NCI-H82 treated with DMSO at 0.1 percent for 48 hours (cell line): ENCODE results near the gene LPIN1.
"Not testable (repeated sequence)": the region's sequence is repeated elsewhere in the genome, so short reads cannot be mapped to it uniquely, and the experiment has no call there.

Experiments used
- DNase-seq: peaks from one replicate; lab custom pipeline; 2025; ENCODE audit not compliant: unreplicated experiment; lab: John Stamatoyannopoulos, UW

The LPIN1 gene

DNA sequence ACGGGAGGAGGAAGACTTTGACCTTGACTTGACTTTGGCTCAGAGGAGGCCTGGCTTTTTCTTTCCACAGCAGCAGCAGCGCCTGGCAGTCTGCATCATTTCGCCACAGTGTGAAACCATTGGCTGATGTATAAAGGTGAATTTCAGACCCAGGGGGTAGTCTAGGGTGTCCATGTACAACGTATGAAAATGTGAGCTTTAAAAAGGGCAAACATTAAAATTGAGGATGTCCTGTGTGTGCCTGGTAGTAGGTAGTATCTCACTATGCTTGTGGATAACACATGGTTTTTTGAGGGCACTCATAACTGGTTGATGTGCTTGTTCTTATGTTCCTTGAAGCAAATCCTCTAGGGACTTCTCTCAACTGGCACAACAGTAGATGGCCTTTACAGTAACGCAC lies 86.1 kb downstream of the LPIN1 start:
- DNase-seq = no peak

DNA sequence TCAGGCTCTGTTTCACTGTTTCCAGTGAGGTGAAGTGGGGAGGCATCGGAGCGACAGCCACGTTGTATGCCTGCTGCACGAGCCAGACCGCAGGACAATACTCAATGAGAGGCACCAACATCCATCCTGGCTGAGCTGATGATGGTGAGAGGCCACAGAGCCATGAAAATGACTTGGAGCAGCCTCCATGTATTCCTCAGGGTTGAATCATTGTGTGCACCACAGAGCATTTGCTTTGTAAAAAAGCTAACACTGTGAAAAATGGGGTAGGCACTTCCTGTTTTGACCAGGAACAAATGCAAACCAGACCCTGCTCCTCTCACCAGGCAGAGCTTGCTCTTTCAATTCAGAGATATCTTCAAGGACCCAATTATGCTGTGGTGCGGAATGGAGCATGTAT lies 87.2 kb downstream of the LPIN1 start:
- no peak for DNase-seq

DNA sequence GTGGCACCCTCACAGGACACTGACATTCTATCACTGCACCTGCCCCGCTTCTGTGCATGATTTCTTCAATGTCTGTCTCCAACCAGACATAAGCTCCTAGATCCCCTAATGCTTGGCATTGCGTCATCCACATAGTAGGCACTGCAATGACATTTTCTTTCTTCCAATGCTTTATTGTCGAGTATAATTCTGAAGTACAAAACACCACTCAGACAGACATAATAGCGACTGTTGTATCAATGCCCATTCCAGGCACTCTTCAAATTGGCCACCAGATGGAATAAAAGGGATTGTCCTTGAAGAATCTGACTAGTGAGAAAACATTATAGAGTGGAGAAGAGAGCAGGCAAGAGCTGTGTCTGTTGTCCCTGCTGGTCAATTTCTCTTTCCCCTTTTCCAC lies 89.0 kb downstream of the LPIN1 start:
- DNase-seq = no peak

DNA sequence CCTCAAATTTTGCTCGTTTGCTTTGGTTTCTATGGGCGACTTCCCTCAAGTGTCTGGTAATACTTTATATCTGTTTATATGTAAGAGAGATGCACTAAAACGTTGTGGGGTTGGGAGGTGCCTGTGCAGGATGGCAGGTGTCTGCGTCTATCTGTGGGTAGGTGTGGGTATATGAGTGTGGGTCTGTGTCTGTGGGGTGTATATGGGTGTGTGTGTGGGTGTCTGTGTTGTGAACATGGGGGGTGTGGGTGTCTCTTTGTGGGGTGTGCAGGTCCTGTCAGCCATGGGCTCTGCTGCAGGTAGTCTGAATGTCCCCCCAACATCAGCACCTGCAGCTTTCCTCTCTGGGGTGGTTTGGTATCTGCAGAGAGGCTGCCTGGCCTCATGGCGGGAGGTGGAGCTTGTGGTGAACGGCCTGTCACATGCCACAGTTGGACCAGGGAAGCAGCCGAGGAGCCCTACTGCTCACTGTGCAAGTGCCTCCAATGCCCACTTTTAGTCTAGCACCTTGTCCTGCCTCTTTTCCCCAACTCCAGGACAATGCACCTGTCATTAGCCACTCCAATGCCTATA lies 90.3 kb downstream of the LPIN1 start:
- DNase-seq = no peak

DNA sequence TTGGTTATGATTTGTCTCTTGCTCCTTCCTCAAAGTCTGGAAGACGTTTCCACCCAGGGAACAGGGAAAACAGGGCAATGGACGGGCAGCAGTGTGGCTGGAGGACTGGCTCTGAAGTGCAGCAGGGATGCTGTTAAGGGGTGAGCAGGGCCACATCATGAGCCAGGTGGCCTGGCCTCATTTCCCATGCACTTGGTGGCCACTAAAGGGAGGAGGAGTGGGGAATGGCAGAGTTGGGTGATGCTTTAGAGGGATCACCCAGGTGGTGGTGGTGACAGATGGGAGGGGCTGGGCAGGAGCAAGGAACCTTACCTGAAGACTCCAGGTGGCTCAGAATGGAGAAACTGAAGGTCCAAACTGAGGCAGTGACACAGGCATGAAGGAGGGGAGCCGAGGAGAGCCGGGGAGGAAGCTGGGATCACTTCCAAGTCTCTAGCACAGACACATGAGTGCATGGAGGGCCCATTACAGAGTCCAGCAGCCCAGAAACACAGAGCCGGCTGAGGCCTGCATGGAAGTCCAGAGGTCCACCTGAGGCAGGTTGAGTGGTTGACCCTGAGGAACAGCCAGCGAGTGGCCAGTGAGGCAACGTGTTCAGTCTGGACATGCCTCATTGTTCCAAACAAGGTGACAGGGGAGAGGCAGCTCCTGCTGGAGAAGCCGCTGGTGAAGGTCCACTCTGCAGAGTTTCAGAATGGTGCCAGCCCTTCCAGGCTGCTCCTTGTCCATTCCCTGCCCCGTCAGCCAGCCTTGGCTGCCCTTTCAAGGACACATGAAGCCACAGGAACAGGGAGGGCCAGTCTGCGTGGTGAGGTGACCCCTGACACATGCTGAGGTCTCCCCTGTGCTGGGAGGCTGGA lies 91.7 kb downstream of the LPIN1 start:
- DNase-seq = no peak

DNA sequence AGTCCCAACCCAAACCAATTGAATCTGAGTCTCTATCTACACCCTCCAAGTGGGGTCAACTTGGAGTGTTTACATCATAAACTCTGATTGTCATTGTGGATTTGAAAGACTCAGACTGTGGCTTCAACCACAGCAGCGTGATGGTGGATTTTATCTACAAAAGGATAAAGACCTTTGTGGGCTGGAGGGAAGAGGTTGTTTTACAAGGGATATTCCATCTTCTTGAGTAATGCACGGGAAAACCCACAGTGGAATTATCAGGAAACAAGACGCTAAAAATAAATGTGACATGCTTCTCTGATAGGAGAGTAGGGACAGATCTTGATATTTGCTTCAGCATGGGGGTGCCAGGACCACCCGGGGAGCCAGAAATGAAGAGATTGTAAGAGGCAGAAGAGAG lies 93.5 kb downstream of the LPIN1 start:
- DNase-seq = no peak

DNA sequence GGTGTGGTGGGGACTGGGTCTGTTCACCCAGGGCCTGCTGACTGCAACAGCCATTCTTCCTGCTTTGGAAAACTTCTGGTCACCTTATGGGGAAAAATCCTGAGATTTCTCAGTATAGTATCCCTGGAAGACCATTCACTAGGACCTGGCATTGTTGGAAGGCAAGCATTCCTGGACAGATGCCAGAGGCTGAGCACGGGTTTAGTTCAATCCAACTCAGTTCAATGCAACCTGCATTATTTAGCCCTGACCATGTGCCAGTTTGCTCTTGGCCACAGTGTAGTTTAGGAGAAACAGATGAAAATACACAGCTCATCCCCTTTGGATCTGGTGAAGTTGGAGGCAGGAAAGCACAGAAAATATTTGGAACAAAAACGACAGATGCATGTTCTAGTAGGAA lies 95.9 kb downstream of the LPIN1 start:
- no peak for DNase-seq

DNA sequence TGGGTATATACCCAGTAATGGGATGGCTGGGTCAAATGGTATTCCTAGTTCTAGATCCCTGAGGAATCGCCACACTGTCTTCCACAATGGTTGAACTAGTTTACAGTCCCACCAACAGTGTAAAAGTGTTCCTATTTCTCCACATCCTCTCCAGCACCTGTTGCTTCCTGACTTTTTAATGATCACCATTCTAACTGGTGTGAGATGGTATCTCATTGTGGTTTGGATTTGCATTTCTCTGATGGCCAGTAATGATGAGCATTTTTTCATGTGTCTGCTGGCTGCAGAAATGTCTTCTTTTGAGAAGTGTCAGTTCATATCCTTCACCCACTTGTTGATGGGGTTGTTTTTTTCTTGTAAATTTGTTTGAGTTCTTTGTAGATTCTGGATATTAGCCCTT lies 98.4 kb downstream of the LPIN1 start:
- not testable (repeated sequence) for DNase-seq

DNA sequence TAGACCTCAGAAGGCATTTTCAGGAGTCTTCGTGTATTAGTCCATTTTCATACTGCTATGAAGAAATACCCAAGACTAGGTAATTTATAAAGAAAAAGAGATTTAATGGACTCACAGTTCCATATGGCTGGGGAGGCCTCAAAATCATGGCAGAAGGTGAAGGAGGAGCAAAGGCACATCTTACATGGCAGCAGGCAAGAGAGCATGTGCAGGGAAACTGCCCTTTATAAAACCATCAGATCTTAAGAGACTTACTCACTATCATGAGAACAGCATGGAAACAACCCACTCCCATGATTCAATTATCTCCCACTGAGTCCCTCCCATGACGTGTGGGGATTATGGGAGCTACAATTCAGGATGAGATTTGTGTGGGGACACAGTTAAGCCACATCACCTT lies 101.5 kb downstream of the LPIN1 start:
- not testable (repeated sequence) for DNase-seq

DNA sequence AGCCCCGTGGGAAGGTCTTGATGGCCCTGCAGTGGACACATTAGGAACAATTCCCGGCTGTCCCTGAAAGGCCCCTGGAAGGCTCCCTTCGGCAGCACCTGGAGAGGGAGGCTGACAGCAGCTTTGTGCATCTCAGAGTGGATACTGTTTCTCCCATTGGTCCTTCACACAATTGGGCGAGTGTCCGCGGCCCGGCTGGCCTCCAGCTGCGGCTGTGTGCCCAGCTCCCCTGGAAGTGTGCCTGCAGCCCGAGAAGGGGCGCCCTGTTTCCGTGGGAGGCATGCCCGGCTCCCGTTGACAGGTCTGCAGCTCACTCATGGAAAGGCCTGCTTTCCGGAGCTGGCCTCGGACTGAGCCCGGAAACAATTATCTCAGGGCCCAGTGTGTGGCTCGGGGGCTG lies 103.7 kb downstream of the LPIN1 start:
- no peak for DNase-seq

DNA sequence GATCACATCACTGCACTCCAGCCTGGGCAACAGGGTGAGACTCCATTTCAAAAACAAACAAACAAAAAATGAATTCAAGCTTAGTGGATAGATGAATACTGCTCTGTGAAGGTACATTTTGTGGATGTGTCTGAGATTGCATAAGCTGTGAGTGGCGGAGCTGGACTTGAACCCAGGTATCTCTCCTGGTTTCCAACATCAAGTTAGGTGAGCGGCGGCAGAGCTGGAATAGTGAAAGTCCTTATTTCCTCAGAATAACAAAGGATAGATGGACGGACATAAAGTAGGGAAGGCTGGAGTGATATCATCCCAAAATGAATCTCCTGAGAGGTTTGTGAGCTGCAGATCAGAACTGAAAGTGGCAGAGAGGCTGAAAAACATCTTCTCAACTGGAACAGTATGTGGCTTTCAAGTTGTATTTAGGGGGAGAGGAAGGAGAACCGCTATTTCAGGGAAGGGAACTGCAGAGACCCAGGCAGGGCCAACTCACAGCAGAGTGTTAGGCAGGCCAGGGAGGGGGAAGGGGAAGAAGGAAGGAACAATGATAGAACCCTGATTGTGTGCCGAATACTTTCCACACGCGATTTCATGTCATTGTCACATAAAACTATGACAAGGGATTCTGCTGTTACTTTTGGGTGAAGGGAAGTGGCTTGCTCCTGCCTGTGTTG lies 106.2 kb downstream of the LPIN1 start:
- no peak for DNase-seq

DNA sequence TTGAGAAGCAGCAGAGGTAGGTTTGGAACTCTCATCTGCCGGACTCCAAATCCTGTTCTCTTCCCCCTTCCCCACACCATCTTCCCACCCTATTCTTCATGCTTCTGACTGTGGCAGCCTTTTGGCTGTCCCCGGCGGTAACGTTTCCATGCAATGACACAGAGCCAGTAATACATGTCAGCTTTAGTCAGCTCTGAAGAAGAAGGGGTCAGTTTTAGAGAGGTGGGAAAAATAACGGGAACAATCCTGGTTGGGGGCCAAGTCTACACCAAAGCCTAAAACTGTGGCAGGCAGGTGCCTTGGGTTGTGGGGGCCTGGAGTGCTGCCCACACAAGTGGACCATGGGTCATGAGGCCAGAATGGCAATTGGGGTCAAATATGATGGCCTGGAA lies 106.8 kb downstream of the LPIN1 start:
- DNase-seq = no peak

DNA sequence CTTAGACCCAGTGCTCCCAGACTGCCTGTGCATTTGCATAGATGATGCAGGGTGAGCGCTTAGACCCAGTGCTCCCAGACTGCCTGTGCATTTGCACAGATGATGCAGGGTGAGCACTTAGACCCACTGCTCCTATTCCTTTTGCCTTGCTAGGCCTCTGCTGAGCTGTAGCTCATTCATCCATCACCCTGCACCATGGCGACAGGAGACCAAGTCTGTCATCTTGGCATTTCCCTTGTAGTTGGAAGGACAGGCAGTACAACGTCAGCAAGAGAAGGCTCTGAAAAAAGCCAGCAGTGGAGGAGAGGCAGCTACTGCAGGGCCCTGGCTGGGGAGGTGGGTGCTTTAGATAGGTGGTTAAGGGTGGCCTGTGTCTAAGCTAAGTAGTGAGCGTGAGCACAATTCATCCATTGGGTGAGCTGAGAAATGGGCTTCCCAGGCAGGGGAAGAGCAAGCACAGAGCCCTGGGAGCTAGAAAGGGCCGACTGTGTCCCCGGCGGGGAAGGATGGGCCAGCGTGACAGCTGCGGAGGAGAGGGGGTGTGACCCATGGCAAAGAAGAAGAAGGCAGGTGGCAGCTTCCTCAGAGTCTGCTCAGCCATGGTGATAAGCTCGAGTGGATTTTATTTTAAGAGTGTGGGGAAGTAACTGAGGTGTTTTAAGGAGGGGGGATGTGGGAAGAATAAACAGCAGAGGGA lies 108.8 kb downstream of the LPIN1 start:
- DNase-seq = no peak

DNA sequence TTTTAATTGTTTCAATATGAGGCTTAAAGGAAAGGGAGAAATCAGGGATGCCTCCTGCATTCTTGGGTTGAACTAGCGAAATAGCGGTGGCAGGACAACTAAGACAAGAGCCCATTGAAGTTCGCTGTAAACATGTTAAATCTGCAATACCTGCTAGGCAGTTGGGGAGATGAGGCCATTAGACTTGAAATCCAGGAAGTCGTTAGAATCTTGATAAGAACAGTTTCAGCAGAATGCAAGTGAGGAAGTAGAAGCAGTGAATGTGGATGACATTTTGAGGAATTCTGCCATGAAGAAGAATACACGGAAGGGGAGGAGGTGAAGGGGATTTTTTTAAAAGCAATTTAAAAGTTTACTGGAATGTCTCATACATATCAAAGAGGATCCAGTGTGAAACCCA lies 109.7 kb downstream of the LPIN1 start:
- no peak for DNase-seq

DNA sequence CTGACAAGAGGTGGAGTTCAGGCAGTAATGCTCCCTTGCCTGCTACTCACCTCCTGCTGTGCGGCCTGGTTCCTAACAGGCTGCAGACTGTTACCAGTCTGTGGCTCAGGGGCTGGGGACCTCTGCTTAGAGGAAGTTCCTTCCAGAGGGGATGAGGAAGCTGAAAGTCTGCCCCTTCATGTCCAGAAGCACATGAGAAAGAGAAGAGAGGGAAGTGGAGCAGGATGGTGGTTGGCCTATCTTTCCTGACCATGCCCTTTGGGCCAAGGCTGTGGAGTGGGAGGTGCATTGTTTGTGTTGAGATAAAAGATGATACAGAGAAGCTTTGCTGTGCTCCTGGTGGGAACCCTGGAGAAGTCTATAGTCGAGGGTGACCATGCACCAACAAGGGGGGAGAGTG lies 112.5 kb downstream of the LPIN1 start:
- DNase-seq = no peak

DNA sequence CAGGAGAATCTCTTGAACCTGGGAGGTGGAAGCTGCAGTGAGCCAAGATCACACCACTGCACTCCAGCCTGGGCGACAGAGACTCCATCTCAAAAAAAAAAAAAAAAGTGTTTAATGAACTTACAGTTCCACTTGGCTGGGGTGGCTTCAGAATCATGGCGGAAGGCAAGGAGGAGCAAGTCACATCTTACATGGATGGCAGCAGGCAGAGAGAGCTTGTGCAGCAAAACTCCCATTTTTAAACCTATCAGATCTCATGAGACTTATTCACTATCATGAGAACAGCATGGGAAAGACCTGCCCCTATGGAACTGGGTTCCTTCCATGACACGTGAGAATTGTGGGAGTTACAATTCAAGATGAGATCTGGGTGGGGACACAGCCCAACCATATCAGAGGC lies 113.5 kb downstream of the LPIN1 start:
- DNase-seq = not testable (repeated sequence)

DNA sequence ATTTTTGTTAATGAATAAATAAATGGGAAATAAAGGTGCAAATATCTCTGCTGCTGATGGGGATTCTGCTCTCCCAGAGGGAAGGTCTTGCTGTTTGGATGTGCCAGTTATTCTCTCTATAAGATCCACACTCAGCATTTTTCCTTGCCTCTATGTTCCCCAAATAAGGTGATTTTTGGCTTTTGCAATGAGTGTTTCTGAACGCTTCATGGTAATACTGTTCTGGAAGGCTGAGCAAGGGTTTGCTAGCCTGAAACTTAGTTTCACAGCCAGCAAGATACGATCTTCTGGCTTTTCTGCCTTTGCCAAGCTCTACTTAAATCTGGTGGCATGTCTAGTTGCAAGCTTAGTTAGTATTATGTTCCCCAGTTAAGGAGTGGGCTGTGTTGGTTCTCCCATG lies 114.6 kb downstream of the LPIN1 start:
- DNase-seq = no peak

DNA sequence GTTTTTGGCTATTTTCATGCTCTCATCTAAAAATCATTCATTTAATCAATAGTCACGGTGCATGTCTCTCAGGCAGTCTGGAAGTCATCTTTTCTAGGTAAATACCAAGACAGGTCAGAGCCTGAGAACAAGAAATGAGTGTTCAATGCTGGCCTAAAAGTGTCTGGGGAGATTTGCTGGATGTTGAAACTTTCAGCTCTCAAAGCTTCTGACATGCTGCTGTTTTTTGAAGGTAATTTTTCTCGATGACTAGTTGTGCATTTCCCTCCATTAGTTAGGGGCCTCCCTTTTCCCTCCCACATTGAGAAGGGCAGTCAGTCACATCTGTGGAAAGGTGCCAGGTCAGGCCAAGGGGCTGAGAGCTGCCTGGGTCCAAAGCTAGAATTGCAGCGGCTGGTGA lies 115.6 kb downstream of the LPIN1 start:
- DNase-seq = no peak

DNA sequence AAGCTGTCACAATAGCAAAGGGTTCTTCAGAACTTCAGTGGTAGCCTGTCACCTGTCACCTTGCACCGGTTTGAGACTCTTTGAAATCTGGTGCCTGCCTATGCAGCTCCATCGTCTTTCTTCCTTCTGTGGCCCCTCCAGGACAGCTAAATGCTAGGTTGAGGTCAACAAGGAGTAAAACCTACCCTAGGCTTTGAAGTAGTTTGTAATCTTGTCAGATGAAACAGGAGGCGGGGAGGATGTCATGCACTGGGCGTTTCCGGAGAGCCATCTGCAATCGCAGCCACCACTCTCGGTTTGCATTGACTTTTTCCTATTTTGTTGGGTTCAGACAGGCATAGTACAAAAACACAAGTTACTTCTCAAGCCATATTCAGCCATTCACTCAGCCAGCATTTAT lies 116.7 kb downstream of the LPIN1 start:
- no peak for DNase-seq

DNA sequence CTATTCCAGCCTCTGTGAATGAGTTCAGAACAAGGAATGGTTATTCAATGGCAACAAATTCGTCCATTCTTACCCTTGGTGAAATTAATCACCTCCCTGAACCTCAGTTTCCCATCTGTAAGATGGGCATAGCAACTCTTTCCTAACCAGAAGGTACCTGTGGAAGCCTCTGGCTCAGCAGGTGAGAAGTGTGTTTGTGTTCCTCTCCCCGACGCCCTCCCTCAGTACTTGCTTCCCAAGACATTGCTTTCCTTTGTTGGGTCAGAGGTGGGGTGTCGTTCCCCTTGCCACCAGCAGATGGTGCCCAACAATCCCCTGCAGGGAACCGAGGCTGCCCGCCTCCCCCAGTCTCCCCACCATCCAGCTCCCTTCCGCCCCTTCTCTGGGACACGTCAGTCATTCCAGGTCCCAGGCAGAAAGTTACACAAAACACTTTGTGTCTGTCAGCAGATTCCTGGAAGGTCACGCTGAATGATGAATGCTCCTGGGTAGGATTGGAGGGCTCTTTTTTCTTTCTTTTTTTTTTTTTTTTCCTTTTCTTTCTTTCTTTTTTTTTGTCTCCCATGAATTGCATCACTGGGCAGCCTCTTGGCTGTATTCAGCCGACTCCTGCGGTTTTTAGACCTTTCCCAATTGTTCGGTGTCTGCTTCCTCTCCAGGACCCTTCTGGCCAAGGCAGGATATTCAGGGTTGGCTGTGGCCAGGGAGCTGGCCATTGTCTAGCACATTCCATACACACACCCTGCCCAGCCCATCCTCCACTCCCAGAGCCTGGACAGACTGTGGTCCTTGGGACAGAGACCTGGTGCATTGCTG lies 117.3 kb downstream of the LPIN1 start:
- DNase-seq = peak; percentile 30

DNA sequence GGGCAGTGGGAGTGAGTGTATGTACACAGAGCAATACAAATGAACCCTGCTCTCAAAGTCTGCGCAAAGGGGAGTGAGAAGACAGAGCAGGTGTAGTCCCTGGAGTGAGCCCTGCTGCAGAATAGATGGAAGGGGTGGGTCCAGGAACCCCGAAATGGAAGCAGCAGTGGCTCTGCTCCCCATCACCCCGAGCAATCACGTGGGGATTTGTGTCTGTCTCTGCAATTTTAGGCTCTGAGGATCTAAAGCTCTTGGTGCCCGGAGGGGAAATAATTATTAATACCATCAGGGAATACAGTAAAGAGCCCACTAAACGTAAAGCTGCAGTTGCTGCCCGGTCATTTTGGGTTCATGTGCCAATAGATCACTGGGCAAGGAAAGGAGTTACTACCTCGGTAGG lies 118.3 kb downstream of the LPIN1 start:
- no peak for DNase-seq
